ENCODE measurements around the gene XRCC5.

The XRCC5 gene

GRCh38 chr2:216161967-216162366, 52.8 kb downstream of the XRCC5 start:
- H3K27ac ChIP-seq (ENCODE audit: low read length) = no peak overlapping the region
- H3K9me3 ChIP-seq (ENCODE audit: control insufficient read depth in 1 of 2, low read length in 2 of 2) = no peaks in the 10 kb centered on the region
- H3K27me3 ChIP-seq (ENCODE audit: low read depth, low read length) = no peaks in the 10 kb centered on the region
- H3K4me3 ChIP-seq (ENCODE audit: low read depth in 1 of 2, low read length in 2 of 2) = no peak overlapping the region
- peaks cover 0 to 9% of the 10 kb centered on the region in 2 donors for H3K4me1 ChIP-seq (ENCODE audit: control insufficient read depth in 1 of 2, insufficient read depth in 2 of 2, low read length in 2 of 2)
- H3K36me3 ChIP-seq (ENCODE audit: control insufficient read depth in 1 of 2, insufficient read depth in 2 of 2, low read length in 2 of 2) = peaks cover 54 to 60% of the 10 kb centered on the region in 2 donors

- no peaks in the 10 kb centered on the region for H3K9me3 ChIP-seq (ENCODE audit: control insufficient read depth in 1 of 2, low read length in 2 of 2)
- peaks cover 0 to 9% of the 10 kb centered on the region in 2 donors for H3K4me1 ChIP-seq (ENCODE audit: control insufficient read depth in 1 of 2, insufficient read depth in 2 of 2, low read length in 2 of 2)
- peaks cover 58 to 61% of the 10 kb centered on the region in 2 donors for H3K36me3 ChIP-seq (ENCODE audit: control insufficient read depth in 1 of 2, insufficient read depth in 2 of 2, low read length in 2 of 2)
- H3K4me3 ChIP-seq (ENCODE audit: low read depth in 1 of 2, low read length in 2 of 2) = no peak overlapping the region
- no peak overlapping the region for H3K27ac ChIP-seq (ENCODE audit: low read length)
- H3K27me3 ChIP-seq (ENCODE audit: low read depth, low read length) = no peaks in the 10 kb centered on the region
Observed at GRCh38 chr2:216163518-216163917, 54.4 kb downstream of the XRCC5 start.

- H3K36me3 ChIP-seq (ENCODE audit: control insufficient read depth in 1 of 2, insufficient read depth in 2 of 2, low read length in 2 of 2) = peaks cover 58 to 66% of the 10 kb centered on the region in 2 donors
- no peak overlapping the region for H3K27ac ChIP-seq (ENCODE audit: low read length)
- no peak overlapping the region for H3K4me3 ChIP-seq (ENCODE audit: low read depth in 1 of 2, low read length in 2 of 2)
- peaks cover 0 to 9% of the 10 kb centered on the region in 2 donors for H3K4me1 ChIP-seq (ENCODE audit: control insufficient read depth in 1 of 2, insufficient read depth in 2 of 2, low read length in 2 of 2)
- no peaks in the 10 kb centered on the region for H3K27me3 ChIP-seq (ENCODE audit: low read depth, low read length)
- no peaks in the 10 kb centered on the region for H3K9me3 ChIP-seq (ENCODE audit: control insufficient read depth in 1 of 2, low read length in 2 of 2)
Observed at GRCh38 chr2:216164087-216164486, 54.9 kb downstream of the XRCC5 start.

- no peak overlapping the region for H3K4me3 ChIP-seq (ENCODE audit: low read depth in 1 of 2, low read length in 2 of 2)
- peaks cover 58 to 68% of the 10 kb centered on the region in 2 donors for H3K36me3 ChIP-seq (ENCODE audit: control insufficient read depth in 1 of 2, insufficient read depth in 2 of 2, low read length in 2 of 2)
- no peaks in the 10 kb centered on the region for H3K9me3 ChIP-seq (ENCODE audit: control insufficient read depth in 1 of 2, low read length in 2 of 2)
- H3K27me3 ChIP-seq (ENCODE audit: low read depth, low read length) = no peaks in the 10 kb centered on the region
- H3K27ac ChIP-seq (ENCODE audit: low read length) = no peak overlapping the region
- peaks cover 0 to 9% of the 10 kb centered on the region in 2 donors for H3K4me1 ChIP-seq (ENCODE audit: control insufficient read depth in 1 of 2, insufficient read depth in 2 of 2, low read length in 2 of 2)
Observed at GRCh38 chr2:216164576-216164975, 55.4 kb downstream of the XRCC5 start.

- H3K4me3 ChIP-seq (ENCODE audit: low read depth in 1 of 2, low read length in 2 of 2) = no peak overlapping the region
- no peaks in the 10 kb centered on the region for H3K9me3 ChIP-seq (ENCODE audit: control insufficient read depth in 1 of 2, low read length in 2 of 2)
- H3K4me1 ChIP-seq (ENCODE audit: control insufficient read depth in 1 of 2, insufficient read depth in 2 of 2, low read length in 2 of 2) = peaks cover 0 to 9% of the 10 kb centered on the region in 2 donors
- peaks cover 55 to 65% of the 10 kb centered on the region in 2 donors for H3K36me3 ChIP-seq (ENCODE audit: control insufficient read depth in 1 of 2, insufficient read depth in 2 of 2, low read length in 2 of 2)
- H3K27me3 ChIP-seq (ENCODE audit: low read depth, low read length) = no peaks in the 10 kb centered on the region
- H3K27ac ChIP-seq (ENCODE audit: low read length) = no peak overlapping the region
Observed at GRCh38 chr2:216165711-216166110, 56.6 kb downstream of the XRCC5 start.

GRCh38 chr2:216169087-216169486, 59.9 kb downstream of the XRCC5 start:
- Histone ChIP-seq H3K27me3 (ENCODE audit: low read depth, low read length) (no peaks in the 10 kb centered on the region), H3K9me3 (ENCODE audit: control insufficient read depth in 1 of 2, low read length in 2 of 2) (no peaks in the 10 kb centered on the region), H3K4me3 (ENCODE audit: low read depth in 1 of 2, low read length in 2 of 2) (no peak overlapping the region), H3K4me1 (ENCODE audit: control insufficient read depth in 1 of 2, insufficient read depth in 2 of 2, low read length in 2 of 2) (no peaks in the 10 kb centered on the region), H3K36me3 (ENCODE audit: control insufficient read depth in 1 of 2, insufficient read depth in 2 of 2, low read length in 2 of 2) (peaks cover 32 to 40% of the 10 kb centered on the region in 2 donors), H3K27ac (ENCODE audit: low read length) (no peak overlapping the region)

- Histone ChIP-seq H3K27ac (ENCODE audit: low read length) (no peak overlapping the region), H3K27me3 (ENCODE audit: low read depth, low read length) (no peaks in the 10 kb centered on the region), H3K9me3 (ENCODE audit: control insufficient read depth in 1 of 2, low read length in 2 of 2) (no peaks in the 10 kb centered on the region), H3K4me3 (ENCODE audit: low read depth in 1 of 2, low read length in 2 of 2) (no peak overlapping the region), H3K36me3 (ENCODE audit: control insufficient read depth in 1 of 2, insufficient read depth in 2 of 2, low read length in 2 of 2) (peaks cover 32 to 40% of the 10 kb centered on the region in 2 donors), H3K4me1 (ENCODE audit: control insufficient read depth in 1 of 2, insufficient read depth in 2 of 2, low read length in 2 of 2) (no peaks in the 10 kb centered on the region)
Observed at GRCh38 chr2:216170076-216170763, 61.1 kb downstream of the XRCC5 start.

GRCh38 chr2:216171011-216171410, 61.9 kb downstream of the XRCC5 start:
- H3K9me3 ChIP-seq (ENCODE audit: control insufficient read depth in 1 of 2, low read length in 2 of 2) = no peaks in the 10 kb centered on the region
- peaks cover 34% of the 10 kb centered on the region in 2 donors for H3K36me3 ChIP-seq (ENCODE audit: control insufficient read depth in 1 of 2, insufficient read depth in 2 of 2, low read length in 2 of 2)
- no peaks in the 10 kb centered on the region for H3K4me1 ChIP-seq (ENCODE audit: control insufficient read depth in 1 of 2, insufficient read depth in 2 of 2, low read length in 2 of 2)
- no peak overlapping the region for H3K4me3 ChIP-seq (ENCODE audit: low read depth in 1 of 2, low read length in 2 of 2)
- no peaks in the 10 kb centered on the region for H3K27me3 ChIP-seq (ENCODE audit: low read depth, low read length)
- H3K27ac ChIP-seq (ENCODE audit: low read length) = no peak overlapping the region

GRCh38 chr2:216172493-216172892, 63.3 kb downstream of the XRCC5 start:
- Histone ChIP-seq H3K27ac (ENCODE audit: low read length) (no peak overlapping the region), H3K27me3 (ENCODE audit: low read depth, low read length) (no peaks in the 10 kb centered on the region), H3K9me3 (ENCODE audit: control insufficient read depth in 1 of 2, low read length in 2 of 2) (no peaks in the 10 kb centered on the region), H3K36me3 (ENCODE audit: control insufficient read depth in 1 of 2, insufficient read depth in 2 of 2, low read length in 2 of 2) (peaks cover 28 to 31% of the 10 kb centered on the region in 2 donors), H3K4me1 (ENCODE audit: control insufficient read depth in 1 of 2, insufficient read depth in 2 of 2, low read length in 2 of 2) (no peaks in the 10 kb centered on the region), H3K4me3 (ENCODE audit: low read depth in 1 of 2, low read length in 2 of 2) (no peak overlapping the region)

- Histone ChIP-seq H3K9me3 (ENCODE audit: control insufficient read depth in 1 of 2, low read length in 2 of 2) (no peaks in the 10 kb centered on the region), H3K36me3 (ENCODE audit: control insufficient read depth in 1 of 2, insufficient read depth in 2 of 2, low read length in 2 of 2) (peaks cover 26 to 44% of the 10 kb centered on the region in 2 donors), H3K27me3 (ENCODE audit: low read depth, low read length) (no peaks in the 10 kb centered on the region), H3K4me1 (ENCODE audit: control insufficient read depth in 1 of 2, insufficient read depth in 2 of 2, low read length in 2 of 2) (no peaks in the 10 kb centered on the region), H3K27ac (ENCODE audit: low read length) (no peak overlapping the region), H3K4me3 (ENCODE audit: low read depth in 1 of 2, low read length in 2 of 2) (no peak overlapping the region)
Observed at GRCh38 chr2:216179015-216179414, 69.9 kb downstream of the XRCC5 start.

GRCh38 chr2:216181351-216181750, 72.2 kb downstream of the XRCC5 start:
- no peaks in the 10 kb centered on the region for H3K27me3 ChIP-seq (ENCODE audit: low read depth, low read length)
- no peaks in the 10 kb centered on the region for H3K4me1 ChIP-seq (ENCODE audit: control insufficient read depth in 1 of 2, insufficient read depth in 2 of 2, low read length in 2 of 2)
- H3K4me3 ChIP-seq (ENCODE audit: low read depth in 1 of 2, low read length in 2 of 2) = no peak overlapping the region
- no peaks in the 10 kb centered on the region for H3K9me3 ChIP-seq (ENCODE audit: control insufficient read depth in 1 of 2, low read length in 2 of 2)
- peaks cover 15 to 28% of the 10 kb centered on the region in 2 donors for H3K36me3 ChIP-seq (ENCODE audit: control insufficient read depth in 1 of 2, insufficient read depth in 2 of 2, low read length in 2 of 2)
- no peak overlapping the region for H3K27ac ChIP-seq (ENCODE audit: low read length)

- H3K9me3 ChIP-seq (ENCODE audit: control insufficient read depth in 1 of 2, low read length in 2 of 2) = no peaks in the 10 kb centered on the region
- peaks cover 15 to 28% of the 10 kb centered on the region in 2 donors for H3K36me3 ChIP-seq (ENCODE audit: control insufficient read depth in 1 of 2, insufficient read depth in 2 of 2, low read length in 2 of 2)
- no peak overlapping the region for H3K4me3 ChIP-seq (ENCODE audit: low read depth in 1 of 2, low read length in 2 of 2)
- H3K27me3 ChIP-seq (ENCODE audit: low read depth, low read length) = no peaks in the 10 kb centered on the region
- peaks cover 0 to 3% of the 10 kb centered on the region in 2 donors for H3K4me1 ChIP-seq (ENCODE audit: control insufficient read depth in 1 of 2, insufficient read depth in 2 of 2, low read length in 2 of 2)
- H3K27ac ChIP-seq (ENCODE audit: low read length) = no peak overlapping the region
Observed at GRCh38 chr2:216181953-216182461, 72.9 kb downstream of the XRCC5 start.

Measured in muscle layer of duodenum (tissue), 2 donors.